ENCODE data around the gene PRR9.

PRR9 gene

GRCh38 chr1:153245466-153245865 lies 28.1 kb downstream of the PRR9 start:
- H3K4me2 ChIP-seq (ENCODE audit: insufficient read depth, low read length) = no peak overlapping the region
- no peaks in the 10 kb centered on the region for H3K4me1 ChIP-seq (ENCODE audit: insufficient read depth, low read length)
- no peaks in the 10 kb centered on the region for H3K79me2 ChIP-seq (ENCODE audit: insufficient read depth, low read length)
- H3K27ac ChIP-seq (ENCODE audit: low read length) = no peak overlapping the region
- H3K9ac ChIP-seq (ENCODE audit: low read depth, low read length) = no peak overlapping the region
- no peaks in the 10 kb centered on the region for H3K27me3 ChIP-seq (ENCODE audit: insufficient read depth, low read length, poor library complexity)
- H3K9me3 ChIP-seq (ENCODE audit: insufficient read depth, low read length, severe bottlenecking) = no peaks in the 10 kb centered on the region
- DNase-seq = no peak
- no peak overlapping the region for H3K4me3 ChIP-seq (ENCODE audit: low read depth in 1 of 2, low read length in 2 of 2)
- H3K36me3 ChIP-seq (ENCODE audit: insufficient read depth, low read length) = no peaks in the 10 kb centered on the region
- no peak overlapping the region for H2AFZ ChIP-seq (ENCODE audit: low read depth, low read length)
- H4K20me1 ChIP-seq (ENCODE audit: insufficient read depth, low read length) = no peaks in the 10 kb centered on the region
- ATAC-seq (ENCODE audit: insufficient read depth, low read depth) = no peak
- TF ChIP-seq, protein P1, sequence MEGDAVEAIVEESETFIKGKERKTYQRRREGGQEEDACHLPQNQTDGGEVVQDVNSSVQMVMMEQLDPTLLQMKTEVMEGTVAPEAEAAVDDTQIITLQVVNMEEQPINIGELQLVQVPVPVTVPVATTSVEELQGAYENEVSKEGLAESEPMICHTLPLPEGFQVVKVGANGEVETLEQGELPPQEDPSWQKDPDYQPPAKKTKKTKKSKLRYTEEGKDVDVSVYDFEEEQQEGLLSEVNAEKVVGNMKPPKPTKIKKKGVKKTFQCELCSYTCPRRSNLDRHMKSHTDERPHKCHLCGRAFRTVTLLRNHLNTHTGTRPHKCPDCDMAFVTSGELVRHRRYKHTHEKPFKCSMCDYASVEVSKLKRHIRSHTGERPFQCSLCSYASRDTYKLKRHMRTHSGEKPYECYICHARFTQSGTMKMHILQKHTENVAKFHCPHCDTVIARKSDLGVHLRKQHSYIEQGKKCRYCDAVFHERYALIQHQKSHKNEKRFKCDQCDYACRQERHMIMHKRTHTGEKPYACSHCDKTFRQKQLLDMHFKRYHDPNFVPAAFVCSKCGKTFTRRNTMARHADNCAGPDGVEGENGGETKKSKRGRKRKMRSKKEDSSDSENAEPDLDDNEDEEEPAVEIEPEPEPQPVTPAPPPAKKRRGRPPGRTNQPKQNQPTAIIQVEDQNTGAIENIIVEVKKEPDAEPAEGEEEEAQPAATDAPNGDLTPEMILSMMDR (IDR thresholded peaks at IDR 0.05; ENCODE audit: borderline replicate concordance, extremely low read depth, low read length, poor library complexity, severe bottlenecking) = no peak
- no peak for TF ChIP-seq EZH2 (IDR thresholded peaks at IDR 0.05; ENCODE audit: borderline replicate concordance, low read depth, low read length, severe bottlenecking)

- H2AFZ ChIP-seq (ENCODE audit: low read depth, low read length) = no peak overlapping the region
- no peaks in the 10 kb centered on the region for H3K27me3 ChIP-seq (ENCODE audit: insufficient read depth, low read length, poor library complexity)
- H3K79me2 ChIP-seq (ENCODE audit: insufficient read depth, low read length) = no peaks in the 10 kb centered on the region
- H3K9me3 ChIP-seq (ENCODE audit: insufficient read depth, low read length, severe bottlenecking) = no peaks in the 10 kb centered on the region
- H3K27ac ChIP-seq (ENCODE audit: low read length) = no peak overlapping the region
- no peaks in the 10 kb centered on the region for H3K36me3 ChIP-seq (ENCODE audit: insufficient read depth, low read length)
- H4K20me1 ChIP-seq (ENCODE audit: insufficient read depth, low read length) = no peaks in the 10 kb centered on the region
- DNase-seq (no peak), ATAC-seq (ENCODE audit: insufficient read depth, low read depth) (no peak)
- H3K9ac ChIP-seq (ENCODE audit: low read depth, low read length) = no peak overlapping the region
- no peak overlapping the region for H3K4me2 ChIP-seq (ENCODE audit: insufficient read depth, low read length)
- no peaks in the 10 kb centered on the region for H3K4me1 ChIP-seq (ENCODE audit: insufficient read depth, low read length)
- no peak overlapping the region for H3K4me3 ChIP-seq (ENCODE audit: low read depth in 1 of 2, low read length in 2 of 2)
- TF ChIP-seq EZH2 (IDR thresholded peaks at IDR 0.05; ENCODE audit: borderline replicate concordance, low read depth, low read length, severe bottlenecking) = no peak
- TF ChIP-seq, protein P1 (IDR thresholded peaks at IDR 0.05; ENCODE audit: borderline replicate concordance, extremely low read depth, low read length, poor library complexity, severe bottlenecking) = no peak
Measured at GRCh38 chr1:153246018-153246417, 28.6 kb downstream of the PRR9 start.

DNA sequence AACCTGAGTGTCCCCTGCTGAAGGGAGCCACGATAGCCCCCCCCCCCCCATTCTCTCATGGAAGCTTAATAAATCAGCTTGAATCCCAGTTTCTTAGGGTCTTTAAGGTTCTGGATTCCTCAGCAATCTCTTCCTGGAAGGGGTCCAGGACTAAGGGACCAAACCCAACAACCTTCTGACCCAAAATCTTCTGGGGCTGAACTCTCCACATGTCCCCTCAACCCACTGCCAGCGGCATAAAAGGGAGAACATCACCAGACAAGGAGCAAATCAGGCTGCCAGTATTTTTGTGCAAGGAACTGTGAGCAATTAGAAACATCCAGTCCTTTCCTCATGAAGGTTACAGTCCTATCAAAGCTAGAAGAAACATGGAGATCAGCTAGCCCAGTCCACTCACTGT lies 29.4 kb downstream of the PRR9 start:
- H3K9ac ChIP-seq (ENCODE audit: low read depth, low read length) = no peak overlapping the region
- no peaks in the 10 kb centered on the region for H3K36me3 ChIP-seq (ENCODE audit: insufficient read depth, low read length)
- no peak for TF ChIP-seq EZH2 (IDR thresholded peaks at IDR 0.05; ENCODE audit: borderline replicate concordance, low read depth, low read length, severe bottlenecking)
- TF ChIP-seq, protein P1 (IDR thresholded peaks at IDR 0.05; ENCODE audit: borderline replicate concordance, extremely low read depth, low read length, poor library complexity, severe bottlenecking) = no peak
- H3K4me3 ChIP-seq (ENCODE audit: low read depth in 1 of 2, low read length in 2 of 2) = no peak overlapping the region
- no peaks in the 10 kb centered on the region for H4K20me1 ChIP-seq (ENCODE audit: insufficient read depth, low read length)
- DNase-seq (no peak), ATAC-seq (ENCODE audit: insufficient read depth, low read depth) (no peak)
- H3K27me3 ChIP-seq (ENCODE audit: insufficient read depth, low read length, poor library complexity) = no peaks in the 10 kb centered on the region
- H3K79me2 ChIP-seq (ENCODE audit: insufficient read depth, low read length) = no peaks in the 10 kb centered on the region
- H3K4me1 ChIP-seq (ENCODE audit: insufficient read depth, low read length) = no peaks in the 10 kb centered on the region
- no peak overlapping the region for H3K4me2 ChIP-seq (ENCODE audit: insufficient read depth, low read length)
- H2AFZ ChIP-seq (ENCODE audit: low read depth, low read length) = no peak overlapping the region
- H3K27ac ChIP-seq (ENCODE audit: low read length) = no peak overlapping the region
- H3K9me3 ChIP-seq (ENCODE audit: insufficient read depth, low read length, severe bottlenecking) = no peaks in the 10 kb centered on the region

Measured in DND-41 (cell line).